A549 treated with AZD9567 at 1 μM for 4 hours (cell line): ENCODE measurements around the gene NUP155. TPM values are rescaled to one million over a fixed set of nuclear protein-coding genes. Genes with fewer than 3 reads are reported as not detected.

Experiments used
- total RNA-seq: library from RNA; stranded (reverse); fragments of 200-300 nt; extraction: Qiagen RNA extraction; gene quantifications from 5 replicates; pipeline ENCODE4 v1.2.3, GENCODE V29; 2022; ENCODE audit not compliant: insufficient read depth

Gene NUP155
- 16.6 to 22.7 TPM (median 17.4 TPM) in 5 replicates for total RNA-seq

DNA sequence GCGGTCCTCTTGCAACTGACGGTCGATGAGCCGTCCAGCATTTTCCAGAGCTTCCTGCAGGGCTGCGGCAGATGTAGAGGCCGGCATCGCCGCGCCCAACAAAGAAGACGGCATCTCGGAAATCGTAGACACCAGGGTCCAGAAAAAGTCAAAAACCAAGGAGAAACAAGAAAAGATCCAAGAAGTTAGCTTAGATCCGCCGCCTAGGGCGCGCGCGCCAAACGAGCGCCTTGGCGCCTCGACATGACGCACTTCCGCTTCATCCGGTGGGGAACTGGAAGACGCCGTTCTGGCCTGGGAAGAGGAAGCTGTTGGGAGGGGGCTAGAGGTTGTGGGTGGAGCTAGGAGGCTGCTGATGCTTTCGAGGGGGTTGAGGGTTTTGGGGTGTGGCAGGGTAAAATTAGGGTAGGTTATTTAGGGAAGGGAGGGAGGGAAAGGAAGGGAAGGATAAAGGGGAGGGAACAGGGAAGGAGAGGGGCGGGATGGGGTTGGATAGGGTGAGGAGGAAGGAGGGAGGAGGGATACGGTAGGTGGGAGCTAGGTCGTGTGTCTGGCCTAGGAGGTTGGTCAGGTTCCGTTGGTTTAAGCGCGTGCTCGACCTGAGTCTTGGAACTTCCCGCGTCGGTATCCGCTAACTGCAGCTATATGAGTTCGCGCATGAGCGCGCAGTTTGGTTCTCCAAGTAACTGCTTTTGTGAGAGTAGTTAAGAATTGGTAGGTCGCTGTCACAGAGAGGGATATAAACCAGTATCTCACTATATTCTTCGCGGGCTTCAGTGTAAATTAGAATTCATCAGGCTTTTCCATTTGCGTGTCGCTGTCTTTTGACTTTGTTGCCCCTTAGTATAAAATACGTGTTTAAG lies at the start of gene NUP155:
TSS of gene NUP155 (minus strand) at position 243 of the 863 bp plus-strand sequence. CDS start at position 114, 129 bp downstream.

DNA sequence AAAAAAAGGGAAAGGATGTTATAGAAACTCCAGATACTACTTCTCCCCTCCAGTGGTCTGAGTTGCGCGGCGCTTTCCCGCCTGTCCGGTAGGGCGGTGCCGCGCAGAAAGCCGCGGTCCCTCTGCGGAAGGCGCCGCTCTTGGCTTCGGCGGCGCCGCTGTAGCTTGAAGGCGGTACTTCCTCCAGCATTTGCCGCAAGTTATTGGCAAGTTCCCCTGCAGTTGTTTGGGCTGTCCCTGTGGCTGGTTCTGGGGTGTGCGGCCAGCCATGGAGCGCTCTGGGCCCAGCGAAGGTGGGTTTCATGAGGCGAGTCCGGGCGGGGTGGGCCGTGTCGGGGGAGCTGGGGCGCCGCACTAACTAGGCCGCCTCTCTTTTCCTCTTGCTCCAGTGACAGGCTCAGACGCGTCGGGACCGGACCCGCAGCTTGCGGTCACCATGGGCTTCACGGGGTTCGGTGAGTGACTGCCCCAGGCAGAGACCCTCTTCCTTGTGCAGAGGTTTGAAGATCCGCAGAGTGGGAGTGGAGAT lies 8.3 kb upstream of the NUP155 start, which contains the start of gene WDR70:
TSS of gene WDR70 (plus strand) at position 219 of the 529 bp plus-strand sequence. CDS start at position 269, 50 bp downstream.

DNA sequence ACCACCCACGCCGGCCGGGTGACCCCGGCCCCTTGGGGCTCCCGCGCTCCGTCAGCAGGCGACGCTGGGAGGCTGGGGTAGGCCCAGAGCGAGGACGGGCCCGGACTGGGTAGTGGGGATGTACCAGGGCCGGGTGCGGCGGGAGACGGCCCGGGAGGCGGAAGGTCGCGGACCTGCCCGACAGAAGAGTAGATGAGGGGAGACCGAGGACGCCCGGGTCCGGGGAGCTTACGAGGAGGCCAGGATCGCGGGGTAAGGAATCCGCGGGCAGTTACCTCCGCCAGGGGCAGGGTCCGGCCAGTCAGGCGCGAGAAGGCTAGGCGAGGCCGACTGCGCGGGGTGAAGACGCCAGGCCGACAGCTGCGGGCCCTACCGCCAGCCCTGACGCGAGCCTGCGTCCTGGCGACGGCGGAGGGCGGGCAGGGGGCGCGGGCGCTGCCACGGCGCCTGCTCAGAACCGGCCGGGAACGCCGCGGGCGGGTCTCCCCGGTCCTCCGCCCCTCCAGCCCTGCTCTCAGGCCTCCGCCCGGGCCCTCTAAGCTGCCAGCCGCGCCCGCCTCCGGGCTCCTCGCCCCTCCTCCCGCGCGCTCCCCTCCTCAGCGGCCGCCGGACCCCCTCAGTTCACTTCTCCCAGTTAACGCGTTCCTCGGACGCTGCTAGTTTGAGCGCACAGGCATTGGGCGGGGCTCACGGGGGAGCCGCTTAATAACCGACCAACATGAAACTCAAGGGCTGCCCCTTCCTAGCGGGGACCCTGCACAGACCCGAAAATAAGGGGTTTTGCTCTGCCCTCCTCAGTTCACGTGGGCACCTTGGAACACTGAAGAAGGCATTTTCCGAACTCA lies 121.7 kb downstream of the NUP155 start, which contains the start of gene CPLANE1:
TSS of gene CPLANE1 (minus strand) at position 407 of the 845 bp plus-strand sequence. CDS start 1,678 bp downstream, outside the sequence.

Other genes starting within 250 kb of the NUP155 start
- 3.4 to 8.1 TPM (median 4.5 TPM) in 5 replicates for gene CPLANE1, start 121.7 kb downstream of the NUP155 start, total RNA-seq
- gene WDR70, start 8.2 kb upstream of the NUP155 start, total RNA-seq = 10.2 to 19.5 TPM (median 11.4 TPM) in 5 replicates